Raji (cell line): ENCODE results near the gene ALK.

Experiments
- POLR2A ChIP-seq: IDR thresholded peaks from 2 replicates; pipeline ENCODE4 v1.6.1; 2011; ENCODE audit warnings: low read depth, low read length, control low read depth; ENCODE audit not compliant: insufficient read depth

ALK gene

GRCh38 chr2:29741132-29741531 is 180.3 kb downstream of the ALK start:
- no peak for TF ChIP-seq POLR2A

GRCh38 chr2:29733965-29734364 is 187.4 kb downstream of the ALK start:
- no peak for TF ChIP-seq POLR2A

GRCh38 chr2:29733213-29733612 is 188.2 kb downstream of the ALK start:
- TF ChIP-seq POLR2A, result no peak

- no peak for TF ChIP-seq POLR2A
These were observed 189.4 kb downstream of the ALK start for GRCh38 chr2:29731948-29732347.

GRCh38 chr2:29729932-29730331 is 191.5 kb downstream of the ALK start:
- no peak for TF ChIP-seq POLR2A

- no peak for TF ChIP-seq POLR2A
These were observed 192.0 kb downstream of the ALK start for GRCh38 chr2:29729401-29729800.

- no peak for TF ChIP-seq POLR2A
These were observed 194.4 kb downstream of the ALK start for GRCh38 chr2:29726976-29727375.

- no peak for TF ChIP-seq POLR2A
These were observed 195.8 kb downstream of the ALK start for GRCh38 chr2:29725610-29726009.

- no peak for TF ChIP-seq POLR2A
These were observed 197.1 kb downstream of the ALK start for GRCh38 chr2:29724282-29724681.

- no peak for TF ChIP-seq POLR2A
These were observed 198.0 kb downstream of the ALK start for GRCh38 chr2:29723255-29724001.

- TF ChIP-seq POLR2A, result no peak
These were observed 201.7 kb downstream of the ALK start for GRCh38 chr2:29719639-29720038.

GRCh38 chr2:29718076-29718686 is 203.2 kb downstream of the ALK start:
- TF ChIP-seq POLR2A, result no peak

GRCh38 chr2:29715655-29716054 is 205.7 kb downstream of the ALK start:
- no peak for TF ChIP-seq POLR2A

GRCh38 chr2:29714333-29714732 is 207.1 kb downstream of the ALK start:
- TF ChIP-seq POLR2A, result no peak

- TF ChIP-seq POLR2A, result no peak
These were observed 215.1 kb downstream of the ALK start for GRCh38 chr2:29706171-29706720.

GRCh38 chr2:29705616-29706015 is 215.8 kb downstream of the ALK start:
- TF ChIP-seq POLR2A, result no peak
